HEK293 (cell line): ENCODE data around the gene SLC25A39.
A peak's percentile ranks its signal among the peaks of the same experiment; 100 is the strongest.

ENCODE experiments used
- BCL11A ChIP-seq: fragments of 450-650 bp; formaldehyde crosslinking; IDR thresholded peaks from 2 replicates; pipeline ENCODE4 v1.5.1; 2016; ENCODE audit warnings: low read depth, missing biosample characterization, missing genetic modification characterization
- GFI1B ChIP-seq: fragments of 450-650 bp; formaldehyde crosslinking; IDR thresholded peaks from 2 replicates; pipeline ENCODE4 v1.5.1; 2016; ENCODE audit warnings: missing biosample characterization, missing genetic modification characterization
- GLI4 ChIP-seq: fragments of 450-650 bp; formaldehyde crosslinking; IDR thresholded peaks from 2 replicates; pipeline ENCODE4 v1.5.1; 2016; ENCODE audit warnings: missing biosample characterization, missing genetic modification characterization
- KLF16 ChIP-seq: fragments of 450-650 bp; formaldehyde crosslinking; IDR thresholded peaks from 2 replicates; pipeline ENCODE4 v1.5.1; 2017; ENCODE audit warnings: missing biosample characterization, missing genetic modification characterization
- MYNN ChIP-seq: fragments of 450-650 bp; formaldehyde crosslinking; IDR thresholded peaks from 2 replicates; pipeline ENCODE4 v1.5.1; 2016; ENCODE audit warnings: missing biosample characterization, missing genetic modification characterization, borderline replicate concordance
- OVOL3 ChIP-seq: fragments of 450-650 bp; formaldehyde crosslinking; IDR thresholded peaks from 2 replicates; pipeline ENCODE4 v1.5.1; 2016; ENCODE audit warnings: missing biosample characterization, missing genetic modification characterization
- REST ChIP-seq: fragments of 450-650 bp; formaldehyde crosslinking; IDR thresholded peaks from 2 replicates; pipeline ENCODE4 v1.5.1; 2016; ENCODE audit warnings: missing biosample characterization, missing genetic modification characterization
- YY2 ChIP-seq: fragments of 450-650 bp; formaldehyde crosslinking; IDR thresholded peaks from 2 replicates; pipeline ENCODE4 v1.5.1; 2016; ENCODE audit warnings: missing biosample characterization, missing genetic modification characterization
- ZBTB11 ChIP-seq: fragments of 450-650 bp; formaldehyde crosslinking; conservative IDR thresholded peaks from 2 replicates; pipeline ENCODE4 v1.5.1; 2016; ENCODE audit warnings: low read depth, missing biosample characterization, missing genetic modification characterization
- ZEB2 ChIP-seq: fragments of 450-650 bp; formaldehyde crosslinking; IDR thresholded peaks from 2 replicates; pipeline ENCODE4 v1.5.1; 2016; ENCODE audit warnings: missing biosample characterization, missing genetic modification characterization
- ZFP41 ChIP-seq: fragments of 450-650 bp; formaldehyde crosslinking; IDR thresholded peaks from 2 replicates; pipeline ENCODE4 v1.5.1; 2016; ENCODE audit warnings: missing biosample characterization, missing genetic modification characterization, borderline replicate concordance
- ZIC2 ChIP-seq: fragments of 450-650 bp; formaldehyde crosslinking; IDR thresholded peaks from 2 replicates; pipeline ENCODE4 v1.5.1; 2016; ENCODE audit warnings: missing biosample characterization, missing genetic modification characterization
- ZNF16 ChIP-seq: fragments of 450-650 bp; formaldehyde crosslinking; IDR thresholded peaks from 2 replicates; pipeline ENCODE4 v1.5.1; 2016; ENCODE audit warnings: low read depth, missing biosample characterization, missing genetic modification characterization
- ZNF2 ChIP-seq: fragments of 450-650 bp; formaldehyde crosslinking; IDR thresholded peaks from 2 replicates; pipeline ENCODE4 v1.5.1; 2016; ENCODE audit warnings: missing biosample characterization, missing genetic modification characterization
- ZNF214 ChIP-seq: fragments of 450-650 bp; formaldehyde crosslinking; IDR thresholded peaks from 2 replicates; pipeline ENCODE4 v1.5.1; 2017; ENCODE audit warnings: missing biosample characterization, mild to moderate bottlenecking, missing genetic modification characterization, borderline replicate concordance
- ZNF239 ChIP-seq: fragments of 450-650 bp; formaldehyde crosslinking; IDR thresholded peaks from 2 replicates; pipeline ENCODE4 v1.5.1; 2016; ENCODE audit warnings: missing biosample characterization, missing genetic modification characterization
- ZNF248 ChIP-seq: fragments of 450-650 bp; formaldehyde crosslinking; IDR thresholded peaks from 2 replicates; pipeline ENCODE4 v1.5.1; 2017; ENCODE audit warnings: missing biosample characterization, missing genetic modification characterization
- ZNF350 ChIP-seq: fragments of 450-650 bp; formaldehyde crosslinking; IDR thresholded peaks from 2 replicates; pipeline ENCODE4 v1.5.0; 2017; ENCODE audit warnings: missing biosample characterization, mild to moderate bottlenecking, missing genetic modification characterization
- ZNF366 ChIP-seq: fragments of 450-650 bp; formaldehyde crosslinking; conservative IDR thresholded peaks from 2 replicates; pipeline ENCODE4 v1.5.1; 2016; ENCODE audit warnings: missing biosample characterization, missing genetic modification characterization
- ZNF37A ChIP-seq: fragments of 450-650 bp; IDR thresholded peaks from 2 replicates; pipeline ENCODE4 v1.5.1; 2018; ENCODE audit warnings: missing biosample characterization, missing genetic modification characterization
- ZNF521 ChIP-seq: fragments of 450-650 bp; formaldehyde crosslinking; IDR thresholded peaks from 2 replicates; pipeline ENCODE4 v1.5.1; 2017; ENCODE audit warnings: missing biosample characterization, mild to moderate bottlenecking, missing genetic modification characterization
- ZNF529 ChIP-seq: fragments of 450-650 bp; formaldehyde crosslinking; IDR thresholded peaks from 2 replicates; pipeline ENCODE4 v1.5.1; 2017; ENCODE audit warnings: missing genetic modification characterization, missing biosample characterization; ENCODE audit not compliant: insufficient replicate concordance
- ZNF555 ChIP-seq: fragments of 450-650 bp; formaldehyde crosslinking; conservative IDR thresholded peaks from 2 replicates; pipeline ENCODE4 v1.5.1; 2017; ENCODE audit warnings: missing biosample characterization, mild to moderate bottlenecking, missing genetic modification characterization, inconsistent platforms
- ZNF664 ChIP-seq: fragments of 450-650 bp; formaldehyde crosslinking; IDR thresholded peaks from 2 replicates; pipeline ENCODE4 v1.5.1; 2016; ENCODE audit warnings: missing biosample characterization, missing genetic modification characterization
- ZNF791 ChIP-seq: fragments of 450-650 bp; formaldehyde crosslinking; IDR thresholded peaks from 2 replicates; pipeline ENCODE4 v1.5.1; 2016; ENCODE audit warnings: missing biosample characterization, missing genetic modification characterization
- TF ChIP-seq, protein P1 (sequence below): fragments of 450-650 bp; formaldehyde crosslinking; IDR thresholded peaks from 2 replicates; pipeline ENCODE4 v1.5.1; 2016; ENCODE audit warnings: missing biosample characterization, missing genetic modification characterization, borderline replicate concordance
- TF ChIP-seq, protein P2 (sequence below): fragments of 450-650 bp; formaldehyde crosslinking; IDR thresholded peaks from 2 replicates; pipeline ENCODE4 v1.5.1; 2016; ENCODE audit warnings: missing biosample characterization, missing genetic modification characterization

The SLC25A39 gene

GRCh38 chr17:44362949-44363612 lies 38.5 kb upstream of the SLC25A39 start (continued):
- TF ChIP-seq MYNN (tag by site-specific recombination) (no peak), OVOL3 (no peak), ZIC2 (tag by site-specific recombination) (peak; percentile 38), ZBTB11 (tag by site-specific recombination) (no peak), KLF16 (tag by site-specific recombination) (no peak), ZFP41 (tag by site-specific recombination) (no peak), ZNF664 (no peak), ZNF521 (tag by site-specific recombination) (no peak), ZNF555 (tag by site-specific recombination) (no peak), ZNF239 (tag by site-specific recombination) (no peak), ZEB2 (tag by site-specific recombination) (peak; percentile 11; the same call in 1 of the 2 replicates), YY2 (tag by site-specific recombination) (no peak), BCL11A (no peak), GLI4 (tag by site-specific recombination) (no peak), ZNF37A (tag by site-specific recombination) (no peak), ZNF791 (tag by site-specific recombination) (no peak), ZNF366 (tag by site-specific recombination) (no peak), REST (tag by site-specific recombination) (no peak), ZNF214 (no peak), ZNF350 (no peak), ZNF2 (no peak), ZNF16 (no peak), ZNF529 (tag by site-specific recombination) (no peak), GFI1B (tag by site-specific recombination) (no peak), ZNF248 (tag by site-specific recombination) (no peak)
- TF ChIP-seq, protein P1, sequence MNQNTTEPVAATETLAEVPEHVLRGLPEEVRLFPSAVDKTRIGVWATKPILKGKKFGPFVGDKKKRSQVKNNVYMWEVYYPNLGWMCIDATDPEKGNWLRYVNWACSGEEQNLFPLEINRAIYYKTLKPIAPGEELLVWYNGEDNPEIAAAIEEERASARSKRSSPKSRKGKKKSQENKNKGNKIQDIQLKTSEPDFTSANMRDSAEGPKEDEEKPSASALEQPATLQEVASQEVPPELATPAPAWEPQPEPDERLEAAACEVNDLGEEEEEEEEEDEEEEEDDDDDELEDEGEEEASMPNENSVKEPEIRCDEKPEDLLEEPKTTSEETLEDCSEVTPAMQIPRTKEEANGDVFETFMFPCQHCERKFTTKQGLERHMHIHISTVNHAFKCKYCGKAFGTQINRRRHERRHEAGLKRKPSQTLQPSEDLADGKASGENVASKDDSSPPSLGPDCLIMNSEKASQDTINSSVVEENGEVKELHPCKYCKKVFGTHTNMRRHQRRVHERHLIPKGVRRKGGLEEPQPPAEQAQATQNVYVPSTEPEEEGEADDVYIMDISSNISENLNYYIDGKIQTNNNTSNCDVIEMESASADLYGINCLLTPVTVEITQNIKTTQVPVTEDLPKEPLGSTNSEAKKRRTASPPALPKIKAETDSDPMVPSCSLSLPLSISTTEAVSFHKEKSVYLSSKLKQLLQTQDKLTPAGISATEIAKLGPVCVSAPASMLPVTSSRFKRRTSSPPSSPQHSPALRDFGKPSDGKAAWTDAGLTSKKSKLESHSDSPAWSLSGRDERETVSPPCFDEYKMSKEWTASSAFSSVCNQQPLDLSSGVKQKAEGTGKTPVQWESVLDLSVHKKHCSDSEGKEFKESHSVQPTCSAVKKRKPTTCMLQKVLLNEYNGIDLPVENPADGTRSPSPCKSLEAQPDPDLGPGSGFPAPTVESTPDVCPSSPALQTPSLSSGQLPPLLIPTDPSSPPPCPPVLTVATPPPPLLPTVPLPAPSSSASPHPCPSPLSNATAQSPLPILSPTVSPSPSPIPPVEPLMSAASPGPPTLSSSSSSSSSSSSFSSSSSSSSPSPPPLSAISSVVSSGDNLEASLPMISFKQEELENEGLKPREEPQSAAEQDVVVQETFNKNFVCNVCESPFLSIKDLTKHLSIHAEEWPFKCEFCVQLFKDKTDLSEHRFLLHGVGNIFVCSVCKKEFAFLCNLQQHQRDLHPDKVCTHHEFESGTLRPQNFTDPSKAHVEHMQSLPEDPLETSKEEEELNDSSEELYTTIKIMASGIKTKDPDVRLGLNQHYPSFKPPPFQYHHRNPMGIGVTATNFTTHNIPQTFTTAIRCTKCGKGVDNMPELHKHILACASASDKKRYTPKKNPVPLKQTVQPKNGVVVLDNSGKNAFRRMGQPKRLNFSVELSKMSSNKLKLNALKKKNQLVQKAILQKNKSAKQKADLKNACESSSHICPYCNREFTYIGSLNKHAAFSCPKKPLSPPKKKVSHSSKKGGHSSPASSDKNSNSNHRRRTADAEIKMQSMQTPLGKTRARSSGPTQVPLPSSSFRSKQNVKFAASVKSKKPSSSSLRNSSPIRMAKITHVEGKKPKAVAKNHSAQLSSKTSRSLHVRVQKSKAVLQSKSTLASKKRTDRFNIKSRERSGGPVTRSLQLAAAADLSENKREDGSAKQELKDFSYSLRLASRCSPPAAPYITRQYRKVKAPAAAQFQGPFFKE (tag by site-specific recombination): no peak
- TF ChIP-seq, protein P2, sequence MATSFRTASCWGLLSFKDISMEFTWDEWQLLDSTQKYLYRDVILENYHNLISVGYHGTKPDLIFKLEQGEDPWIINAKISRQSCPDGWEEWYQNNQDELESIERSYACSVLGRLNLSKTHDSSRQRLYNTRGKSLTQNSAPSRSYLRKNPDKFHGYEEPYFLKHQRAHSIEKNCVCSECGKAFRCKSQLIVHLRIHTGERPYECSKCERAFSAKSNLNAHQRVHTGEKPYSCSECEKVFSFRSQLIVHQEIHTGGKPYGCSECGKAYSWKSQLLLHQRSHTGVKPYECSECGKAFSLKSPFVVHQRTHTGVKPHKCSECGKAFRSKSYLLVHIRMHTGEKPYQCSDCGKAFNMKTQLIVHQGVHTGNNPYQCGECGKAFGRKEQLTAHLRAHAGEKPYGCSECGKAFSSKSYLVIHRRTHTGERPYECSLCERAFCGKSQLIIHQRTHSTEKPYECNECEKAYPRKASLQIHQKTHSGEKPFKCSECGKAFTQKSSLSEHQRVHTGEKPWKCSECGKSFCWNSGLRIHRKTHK (tag by site-specific recombination): no peak
